Large intestine (tissue), 3 donors: Measurements from ENCODE around the gene GNG2. TPM values are rescaled to one million over a fixed set of nuclear protein-coding genes. Genes with fewer than 3 reads are reported as not detected.

ENCODE experiments used
- DNase-seq, 2 donors: peaks; one replicate each; pipeline versions ENCODE4 v3.0.0 to v3.0.0-alpha.2; 2013
- H3K27ac ChIP-seq: one replicate; pipeline ENCODE4 v1.5.1; 2013; ENCODE audit warnings: low read length
- H3K27me3 ChIP-seq: 2 replicates; pipeline ENCODE4 v1.6.1; 2013; ENCODE audit warnings: low read length; ENCODE audit not compliant: control insufficient read depth, insufficient read depth
- H3K36me3 ChIP-seq: 2 replicates; pipeline ENCODE4 v1.6.1; 2013; ENCODE audit warnings: low read length; ENCODE audit not compliant: control insufficient read depth, insufficient read depth
- H3K4me1 ChIP-seq: one replicate; pipeline ENCODE4 v1.6.1; 2013; ENCODE audit warnings: low read length; ENCODE audit not compliant: control insufficient read depth, insufficient read depth
- H3K4me3 ChIP-seq: one replicate; pipeline ENCODE4 v1.5.1; 2013; ENCODE audit warnings: low read length
- H3K9me3 ChIP-seq: one replicate; pipeline ENCODE4 v1.6.1; 2013; ENCODE audit warnings: mild to moderate bottlenecking, low read depth, low read length, moderate library complexity; ENCODE audit not compliant: control insufficient read depth
- WGBS: methylation state at CpG from one replicate; pipeline ENCODE4 v1.1.5; 2013; ENCODE audit warnings: low lambda C conversion rate; ENCODE audit not compliant: insufficient coverage; 5-methylcytosine and 5-hydroxymethylcytosine counted together
- polyA plus RNA-seq: library from polyadenylated mRNA; unstranded; fragments of 120-200 nt; gene quantifications from one replicate; pipeline ENCODE4 v1.2.1, GENCODE V29; 2013

The GNG2 gene
- polyA plus RNA-seq, 1 donor = 50.6 TPM

GRCh38 chr14:51868405-51868804 lies 8.0 kb downstream of the GNG2 start:
- Histone ChIP-seq H3K4me1 (peaks cover 2% of the 10 kb centered on the region), H3K36me3 (no peaks in the 10 kb centered on the region), H3K27me3 (no peaks in the 10 kb centered on the region), H3K27ac (no peak overlapping the region), H3K4me3 (no peak overlapping the region), H3K9me3 (no peaks in the 10 kb centered on the region)
- WGBS = no CpG with 5 or more reads among the region's 2 CpGs
- DNase-seq = no peak

DNA sequence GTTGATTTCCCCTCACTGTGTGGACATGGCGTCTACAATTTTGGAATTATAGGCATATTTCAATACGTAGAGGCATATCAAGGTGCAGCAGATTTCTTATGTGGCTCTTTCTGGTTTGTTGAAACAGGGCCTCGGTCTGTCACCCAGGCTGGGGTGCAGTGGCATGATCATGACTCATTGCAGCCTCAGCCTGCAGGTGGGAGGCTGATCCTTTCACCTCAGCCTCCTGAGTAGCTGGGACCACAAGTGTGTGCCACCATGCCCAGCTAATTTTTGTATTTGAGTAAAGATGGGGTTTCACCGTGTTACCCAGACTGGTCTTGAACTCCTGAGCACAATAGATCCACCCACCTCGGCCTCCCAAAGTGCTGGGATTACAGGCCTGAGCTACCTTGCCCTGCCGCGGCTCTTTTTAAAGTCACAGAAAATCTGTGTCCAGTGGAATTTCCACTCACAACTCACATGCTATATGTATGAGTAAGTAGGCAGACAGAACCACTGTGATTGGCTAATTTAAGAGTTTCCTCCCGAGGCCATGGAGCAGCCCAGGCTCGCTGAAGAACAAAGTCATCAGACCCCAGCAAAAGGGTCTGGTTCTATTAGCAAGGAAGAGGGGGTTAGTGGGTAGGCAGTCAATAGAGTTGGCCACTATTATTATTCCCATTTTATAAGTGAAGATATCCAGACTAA lies 9.1 kb downstream of the GNG2 start:
- WGBS = no CpG with 5 or more reads among the region's 9 CpGs
- no peak for DNase-seq
- Histone ChIP-seq H3K9me3 (no peaks in the 10 kb centered on the region), H3K4me1 (peaks cover 2% of the 10 kb centered on the region), H3K27ac (no peak overlapping the region), H3K4me3 (no peak overlapping the region), H3K27me3 (no peaks in the 10 kb centered on the region), H3K36me3 (no peaks in the 10 kb centered on the region)

DNA sequence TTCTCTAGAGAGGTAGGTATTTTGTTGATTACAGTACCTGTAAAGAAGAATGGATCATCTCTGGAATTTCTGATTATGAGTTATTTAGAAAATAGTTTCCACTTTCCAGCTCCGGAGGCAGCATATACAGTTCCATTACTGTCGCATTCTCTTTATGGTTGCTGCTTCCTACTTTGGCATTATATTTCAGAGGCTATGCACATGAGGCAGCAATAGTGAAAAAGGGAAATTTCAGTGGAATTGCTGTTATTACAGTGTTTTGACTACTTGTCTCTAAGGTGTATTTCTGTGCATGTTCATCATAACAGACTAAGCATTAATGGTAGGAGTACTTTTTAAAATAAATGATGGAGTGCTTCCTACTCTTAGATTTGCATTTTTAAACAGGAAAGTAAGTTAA lies 10.2 kb downstream of the GNG2 start:
- no peak for DNase-seq
- Histone ChIP-seq H3K27ac (no peak overlapping the region), H3K27me3 (no peaks in the 10 kb centered on the region), H3K36me3 (no peaks in the 10 kb centered on the region), H3K4me3 (no peak overlapping the region), H3K9me3 (no peaks in the 10 kb centered on the region), H3K4me1 (peaks cover 2% of the 10 kb centered on the region)
- 100% methylated on average over 2 of the region's 2 CpGs for WGBS

- H3K27me3 ChIP-seq = no peaks in the 10 kb centered on the region
- H3K27ac ChIP-seq = no peak overlapping the region
- no peaks in the 10 kb centered on the region for H3K36me3 ChIP-seq
- no peak overlapping the region for H3K4me3 ChIP-seq
- no peaks in the 10 kb centered on the region for H3K9me3 ChIP-seq
- H3K4me1 ChIP-seq = no peaks in the 10 kb centered on the region
- no peak for DNase-seq
- WGBS = 17% methylated on average over 1 of the region's 2 CpGs
Observed at GRCh38 chr14:51871846-51872245, 11.4 kb downstream of the GNG2 start.

DNA sequence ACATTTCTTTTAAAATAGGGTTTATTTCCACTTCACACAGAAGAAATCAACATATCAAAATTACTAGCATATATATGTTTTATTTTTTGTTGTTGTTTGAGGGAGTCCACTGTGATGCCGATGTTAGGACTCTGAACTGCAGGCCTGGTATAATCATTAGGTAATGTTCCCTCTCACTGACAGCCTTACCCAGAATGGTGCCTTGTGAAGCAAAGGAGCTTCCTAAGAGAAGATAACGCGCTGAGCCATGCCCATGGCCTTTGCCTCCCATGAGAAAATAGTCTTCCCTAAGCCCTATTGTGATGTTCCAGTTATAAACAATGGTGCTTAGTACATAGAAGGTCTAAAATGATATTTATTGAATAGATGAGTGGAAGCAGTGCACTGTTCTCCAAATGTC lies 12.0 kb downstream of the GNG2 start:
- Histone ChIP-seq H3K4me1 (no peaks in the 10 kb centered on the region), H3K27ac (no peak overlapping the region), H3K9me3 (no peaks in the 10 kb centered on the region), H3K4me3 (no peak overlapping the region), H3K36me3 (no peaks in the 10 kb centered on the region), H3K27me3 (no peaks in the 10 kb centered on the region)
- WGBS = no CpG with 5 or more reads among the region's 3 CpGs
- no peak for DNase-seq

GRCh38 chr14:51873221-51873893 lies 12.9 kb downstream of the GNG2 start:
- DNase-seq = no peak
- Histone ChIP-seq H3K36me3 (no peaks in the 10 kb centered on the region), H3K4me1 (no peaks in the 10 kb centered on the region), H3K27ac (no peak overlapping the region), H3K9me3 (no peaks in the 10 kb centered on the region), H3K4me3 (no peak overlapping the region), H3K27me3 (no peaks in the 10 kb centered on the region)
- no CpG with 5 or more reads among the region's 2 CpGs for WGBS

GRCh38 chr14:51877810-51878209 lies 17.4 kb downstream of the GNG2 start:
- Histone ChIP-seq H3K4me1 (no peaks in the 10 kb centered on the region), H3K9me3 (no peaks in the 10 kb centered on the region), H3K36me3 (no peaks in the 10 kb centered on the region), H3K27me3 (no peaks in the 10 kb centered on the region), H3K27ac (no peak overlapping the region), H3K4me3 (no peak overlapping the region)
- DNase-seq = no peak
- no CpG with 5 or more reads among the region's 1 CpG for whole genome bisulfite sequencing

GRCh38 chr14:51879170-51879569 lies 18.8 kb downstream of the GNG2 start:
- Histone ChIP-seq H3K27me3 (no peaks in the 10 kb centered on the region), H3K9me3 (no peaks in the 10 kb centered on the region), H3K4me1 (peaks cover 4% of the 10 kb centered on the region), H3K27ac (no peak overlapping the region), H3K4me3 (no peak overlapping the region), H3K36me3 (no peaks in the 10 kb centered on the region)
- 83% methylated on average over 1 of the region's 1 CpG for WGBS
- no peak for DNase-seq

DNA sequence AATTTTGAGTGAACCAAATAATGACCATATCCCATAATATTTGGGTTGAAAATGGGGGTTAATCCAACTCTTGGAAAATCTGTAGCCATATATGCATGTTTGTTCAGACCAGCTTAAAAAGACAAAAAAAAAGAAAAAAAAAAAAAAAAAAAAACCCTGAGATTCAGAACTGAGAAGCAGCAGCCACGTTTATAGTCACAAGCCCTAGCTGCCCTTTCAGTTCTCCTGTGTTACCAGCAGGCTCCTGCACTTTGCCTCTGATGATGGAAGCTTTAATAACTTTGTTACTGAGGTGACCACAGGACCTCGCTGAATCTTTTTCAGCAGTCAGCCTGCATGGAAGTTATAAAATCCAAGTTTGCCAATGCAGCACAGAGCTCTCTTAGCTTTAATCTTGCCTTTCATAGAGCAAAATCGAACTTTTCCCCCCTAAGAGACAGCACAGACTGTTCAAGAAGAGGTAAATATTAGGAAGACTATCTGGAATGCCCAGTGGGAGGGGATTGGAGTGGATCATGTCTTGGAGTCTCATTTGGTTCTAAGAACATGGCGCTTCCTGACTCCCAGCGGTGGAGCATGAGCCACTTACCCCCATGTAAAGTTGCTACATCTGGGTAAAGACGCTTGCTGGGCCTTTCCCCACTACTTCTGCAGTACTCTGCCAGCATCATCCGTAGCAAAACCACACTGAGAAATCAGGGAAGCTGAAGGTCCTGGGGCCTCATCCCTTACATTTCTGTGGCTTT lies 20.6 kb downstream of the GNG2 start:
- peaks cover 4% of the 10 kb centered on the region for H3K4me1 ChIP-seq
- WGBS = no CpG with 5 or more reads among the region's 7 CpGs
- H3K27ac ChIP-seq = no peak overlapping the region
- H3K9me3 ChIP-seq = no peaks in the 10 kb centered on the region
- no peaks in the 10 kb centered on the region for H3K36me3 ChIP-seq
- H3K27me3 ChIP-seq = no peaks in the 10 kb centered on the region
- no peak for DNase-seq
- no peak overlapping the region for H3K4me3 ChIP-seq

DNA sequence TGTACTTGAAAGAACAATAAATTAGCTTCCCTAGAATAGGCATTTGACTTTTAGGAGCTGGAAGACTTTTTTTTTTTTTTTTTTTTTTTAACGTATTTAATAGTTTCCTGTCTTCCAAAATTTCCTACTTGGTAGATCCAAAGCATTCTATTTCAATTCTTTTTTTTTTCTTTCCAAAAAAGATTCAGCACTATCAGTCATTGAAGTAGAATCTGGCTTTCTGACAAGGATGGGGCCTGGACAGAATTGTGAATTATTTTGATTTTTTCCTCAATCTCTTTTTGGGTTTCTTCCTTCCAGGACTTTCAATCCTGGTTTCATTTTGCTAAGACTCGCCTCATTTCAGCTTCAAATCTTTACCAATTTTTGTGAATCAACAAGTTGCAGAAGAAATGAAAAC lies 21.2 kb downstream of the GNG2 start:
- H3K9me3 ChIP-seq = no peaks in the 10 kb centered on the region
- peaks cover 4% of the 10 kb centered on the region for H3K4me1 ChIP-seq
- H3K4me3 ChIP-seq = no peak overlapping the region
- 100% methylated on average over 1 of the region's 2 CpGs for WGBS
- no peak for DNase-seq
- H3K27me3 ChIP-seq = no peaks in the 10 kb centered on the region
- no peaks in the 10 kb centered on the region for H3K36me3 ChIP-seq
- no peak overlapping the region for H3K27ac ChIP-seq
